Testis (tissue), 2 donors: ENCODE results near the gene CCDC70.

ENCODE experiments used
- CTCF ChIP-seq, 3 experiments: fragments of 450-650 bp in 2 of 3; fragments of 200-600 bp in 1 of 3; sonication (generic) in 1 of 3; IDR thresholded peaks; one replicate each; pipeline ENCODE4 v1.5.1; 2016 to 2019; ENCODE audit warnings: antibody characterized with exemption in 3 of 3, mild to moderate bottlenecking in 2 of 3, moderate library complexity in 1 of 3
- POLR2A ChIP-seq: fragments of 450-650 bp; IDR thresholded peaks from one replicate; pipeline ENCODE4 v1.6.1; 2017; ENCODE audit warnings: antibody characterized with exemption, mild to moderate bottlenecking, moderate library complexity

GRCh38 chr13:51848674-51849073, 13.1 kb upstream of the CCDC70 start:
- no peak for TF ChIP-seq CTCF (IDR thresholded peaks at IDR 0.05)
- no peak for TF ChIP-seq POLR2A
